CD14-positive monocyte (primary cell): ENCODE data around the gene GNAT2. TPM values are rescaled to one million over a fixed set of nuclear protein-coding genes. Genes with fewer than 3 reads are reported as not detected.
A peak's percentile ranks its signal among the peaks of the same experiment; 100 is the strongest.

ENCODE experiments used
- DNase-seq, 3 donors: peaks; one replicate each; pipeline ENCODE4 v3.0.0-alpha.2; 2011 to 2022
- H2AFZ ChIP-seq: 2 replicates; pipeline ENCODE4 v1.6.0; 2012; ENCODE audit warnings: mild to moderate bottlenecking, low read depth, low read length, inconsistent platforms; ENCODE audit not compliant: insufficient read depth, poor library complexity, severe bottlenecking
- H3K27ac ChIP-seq, 2 donors: 1 replicate in 1 of 2; 2 replicates in 1 of 2; pipeline ENCODE4 v1.5.1; 2012 to 2013; ENCODE audit warnings: low read length in 2 of 2, control low read depth in 1 of 2, inconsistent platforms in 1 of 2, low read depth in 1 of 2, mild to moderate bottlenecking in 1 of 2
- H3K27me3 ChIP-seq, 2 donors: one replicate each; pipeline versions ENCODE4 v1.6.0 to v1.6.1; 2011 to 2013; ENCODE audit warnings: low read length in 2 of 2; ENCODE audit not compliant: control insufficient read depth in 2 of 2, insufficient read depth in 2 of 2
- H3K36me3 ChIP-seq, 2 donors: replicated peaks in 1 of 2; 1 replicate in 1 of 2; 2 replicates in 1 of 2; pipeline versions ENCODE4 v1.5.1 to v1.6.1; 2012 to 2013; ENCODE audit warnings: low read length in 2 of 2, control low read depth in 1 of 2, inconsistent platforms in 1 of 2, mild to moderate bottlenecking in 1 of 2; ENCODE audit not compliant: insufficient read depth in 2 of 2, control insufficient read depth in 1 of 2
- H3K4me1 ChIP-seq, 2 donors: 1 replicate in 1 of 2; 2 replicates in 1 of 2; pipeline versions ENCODE4 v1.5.1 to v1.6.1; 2012 to 2013; ENCODE audit warnings: low read length in 2 of 2, control low read depth in 1 of 2, inconsistent platforms in 1 of 2, mild to moderate bottlenecking in 1 of 2, moderate library complexity in 1 of 2; ENCODE audit not compliant: insufficient read depth in 2 of 2, control insufficient read depth in 1 of 2
- H3K4me2 ChIP-seq: replicated peaks from 2 replicates; pipeline ENCODE3; 2012; ENCODE audit warnings: low read length, moderate library complexity, mild to moderate bottlenecking; ENCODE audit not compliant: poor library complexity, severe bottlenecking; ENCODE audit errors: extremely low read depth
- H3K4me3 ChIP-seq, 3 experiments: fragments of 200-600 bp in 1 of 3; sonication (generic) in 1 of 3; replicated peaks in 1 of 3; 1 replicate in 2 of 3; 2 replicates in 1 of 3; pipeline ENCODE4 v1.5.1; 2011 to 2013; ENCODE audit warnings: low read length in 3 of 3, mild to moderate bottlenecking in 3 of 3, control low read depth in 2 of 3, low read depth in 2 of 3, inconsistent platforms in 1 of 3, moderate library complexity in 1 of 3
- H3K79me2 ChIP-seq: 2 replicates; pipeline ENCODE4 v1.6.0; 2012; ENCODE audit warnings: mild to moderate bottlenecking, control low read depth, inconsistent platforms, low read length, moderate library complexity; ENCODE audit not compliant: insufficient read depth
- H3K9ac ChIP-seq: 2 replicates; pipeline ENCODE4 v1.6.0; 2017; ENCODE audit warnings: low read length, mild to moderate bottlenecking; ENCODE audit not compliant: insufficient read depth, poor library complexity, severe bottlenecking
- H3K9me3 ChIP-seq, 2 donors: replicated peaks in 1 of 2; 1 replicate in 1 of 2; 2 replicates in 1 of 2; pipeline versions ENCODE4 v1.5.1 to v1.6.1; 2012 to 2013; ENCODE audit warnings: low read length in 2 of 2, control low read depth in 1 of 2; ENCODE audit not compliant: control insufficient read depth in 1 of 2, insufficient read depth in 1 of 2
- H4K20me1 ChIP-seq: 2 replicates; pipeline ENCODE4 v1.6.0; 2012; ENCODE audit warnings: mild to moderate bottlenecking, low read length, control low read depth, moderate library complexity; ENCODE audit not compliant: insufficient read depth
- H3K27ac Mint-ChIP-seq, 7 donors: one replicate each; pipeline ENCODE4 v1.8.0; 2020; ENCODE audit warnings: mild to moderate bottlenecking in 7 of 7, mixed read lengths in 7 of 7, moderate library complexity in 6 of 7, inconsistent platforms in 2 of 7
- H3K27me3 Mint-ChIP-seq, 3 donors: one replicate each; pipeline ENCODE4 v1.8.0; 2021 to 2022; ENCODE audit warnings: low read depth in 3 of 3, mild to moderate bottlenecking in 3 of 3, mixed read lengths in 3 of 3, moderate library complexity in 3 of 3, inconsistent platforms in 1 of 3
- H3K36me3 Mint-ChIP-seq, 2 donors: one replicate each; pipeline ENCODE4 v1.8.0; 2020; ENCODE audit warnings: mixed read lengths in 2 of 2, inconsistent platforms in 1 of 2, mild to moderate bottlenecking in 1 of 2
- H3K4me1 Mint-ChIP-seq: one replicate; pipeline ENCODE4 v1.8.0; 2020; ENCODE audit warnings: mild to moderate bottlenecking, mixed read lengths
- H3K4me3 Mint-ChIP-seq, 2 donors: one replicate each; pipeline ENCODE4 v1.8.0; 2020; ENCODE audit warnings: mild to moderate bottlenecking in 2 of 2, mixed read lengths in 2 of 2, moderate library complexity in 1 of 2
- H3K9me3 Mint-ChIP-seq, 7 donors: one replicate each; pipeline ENCODE4 v1.8.0; 2020 to 2022; ENCODE audit warnings: mixed read lengths in 7 of 7, mild to moderate bottlenecking in 6 of 7, moderate library complexity in 6 of 7, inconsistent platforms in 2 of 7
- CTCF ChIP-seq: fragments of 200-600 bp; IDR thresholded peaks from one replicate; pipeline ENCODE4 v1.8.0; 2022; ENCODE audit warnings: antibody characterized with exemption, mild to moderate bottlenecking
- WGBS: methylation state at CpG from one replicate; pipeline ENCODE4 v1.1.5; 2013; ENCODE audit warnings: missing lambda C conversion rate; ENCODE audit not compliant: insufficient coverage; 5-methylcytosine and 5-hydroxymethylcytosine counted together
- intact Hi-C, 2 donors: fragments of 100-400 bp; cut with micrococcal nuclease; formaldehyde crosslinking; loops; one replicate each; pipeline versions ENCODE4 v1.15.0 to v1.15.1; 2023
- polyA plus RNA-seq, 3 donors: library from polyadenylated mRNA; depleted of rRNA in 1 of 3; unstranded in 2 of 3; stranded (reverse) in 1 of 3; fragments of 300-500 nt in 2 of 3; fragments of >200 nt in 1 of 3; fragmentation: Illumina TruSeq in 2 of 3; gene quantifications; 1 replicate in 2 of 3; 2 replicates in 1 of 3; pipeline ENCODE4 v1.2.3, GENCODE V29; 2012 to 2021

The GNAT2 gene
- polyA plus RNA-seq, 3 donors: 0.05 TPM; not detected in 2

DNA sequence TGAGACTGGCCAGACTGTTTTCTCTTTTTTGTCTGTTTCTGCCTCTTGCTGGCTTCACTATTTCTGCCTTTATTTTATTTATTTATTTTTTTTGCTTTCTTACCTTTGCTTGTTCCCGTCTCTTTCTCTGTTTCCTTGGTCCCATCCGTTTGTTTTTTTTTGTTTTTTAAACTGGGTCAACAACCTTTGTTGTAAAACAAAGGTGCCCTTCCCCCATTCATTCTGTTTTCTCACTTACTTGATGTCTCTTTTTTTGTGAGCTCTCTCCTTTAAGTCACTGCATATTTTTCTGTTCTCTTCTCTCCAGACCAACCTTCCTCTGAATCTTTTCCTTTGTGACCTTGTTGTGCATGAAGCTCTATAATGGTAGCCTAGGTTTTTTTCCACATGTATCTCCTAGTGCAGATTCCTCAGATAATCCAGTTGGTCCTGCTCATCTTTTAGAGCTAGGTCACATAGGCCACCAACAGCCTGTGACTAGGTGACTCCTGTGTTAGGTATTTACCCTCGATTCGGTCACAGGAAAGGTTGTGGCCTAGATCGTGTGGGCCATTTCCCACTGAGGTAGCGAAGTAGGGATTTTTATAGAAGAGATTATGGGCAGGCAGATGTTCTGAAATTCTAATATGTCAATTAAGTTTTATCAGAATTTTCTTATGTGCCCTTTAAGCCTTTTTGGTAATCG lies 55.1 kb downstream of the GNAT2 start:
- Histone ChIP-seq H3K27ac (peak overlapping the region in 1 of 2 donors; percentile 5), H3K9me3 (no peaks in the 10 kb centered on the region), H4K20me1 (peaks cover 100% of the 10 kb centered on the region), H3K9ac (no peak overlapping the region), H3K36me3 (no peaks in the 10 kb centered on the region), H3K4me2 (no peak overlapping the region), H3K4me1 (peaks cover 22 to 36% of the 10 kb centered on the region in 2 donors), H3K27me3 (no peaks in the 10 kb centered on the region), H3K79me2 (peaks cover 100% of the 10 kb centered on the region), H3K4me3 (no peak overlapping the region), H2AFZ (no peak overlapping the region)
- Mint-ChIP-seq H3K36me3 (peaks cover 0 to 6% of the 10 kb centered on the region in 2 donors), H3K4me3 (no peak overlapping the region), H3K4me1 (peaks cover 54% of the 10 kb centered on the region), H3K27me3 (peaks cover 0 to 1% (median 0%) of the 10 kb centered on the region in 3 donors), H3K9me3 (no peaks in the 10 kb centered on the region), H3K27ac (peak overlapping the region in 5 of 7 donors; percentile 4 to 45 (median 38))
- no peak for TF ChIP-seq CTCF
- DNase-seq: no peak
- 83% methylated on average over 1 of the region's 7 CpGs for WGBS
- intact Hi-C loops: no loop called here

GRCh38 chr1:109559995-109560394 lies 59.4 kb downstream of the GNAT2 start:
- no peak overlapping the region for H3K4me2 ChIP-seq
- H3K4me3 ChIP-seq: no peak overlapping the region
- Mint-ChIP-seq H3K27ac (no peak overlapping the region), H3K9me3 (no peaks in the 10 kb centered on the region), H3K36me3 (peaks cover 6 to 12% of the 10 kb centered on the region in 2 donors), H3K27me3 (peaks cover 0 to 4% (median 2%) of the 10 kb centered on the region in 3 donors), H3K4me3 (no peak overlapping the region), H3K4me1 (peaks cover 74% of the 10 kb centered on the region)
- DNase-seq: no peak
- H3K27ac ChIP-seq: no peak overlapping the region
- H3K27me3 ChIP-seq: no peaks in the 10 kb centered on the region
- peaks cover 31 to 32% of the 10 kb centered on the region in 2 donors for H3K4me1 ChIP-seq
- H2AFZ ChIP-seq: no peak overlapping the region
- H4K20me1 ChIP-seq: peaks cover 100% of the 10 kb centered on the region
- peaks cover 100% of the 10 kb centered on the region for H3K79me2 ChIP-seq
- TF ChIP-seq CTCF: no peak
- no peaks in the 10 kb centered on the region for H3K9me3 ChIP-seq
- peaks cover 0 to 7% of the 10 kb centered on the region in 2 donors for H3K36me3 ChIP-seq
- no peak overlapping the region for H3K9ac ChIP-seq
- intact Hi-C loops: no loop called here
